ENCODE data around the gene CA6. TPM values are rescaled to one million over a fixed set of nuclear protein-coding genes. Genes with fewer than 3 reads are reported as not detected.

Gene CA6
- total and polyA plus RNA-seq, 2 experiments from 2014 or later = not detected

DNA sequence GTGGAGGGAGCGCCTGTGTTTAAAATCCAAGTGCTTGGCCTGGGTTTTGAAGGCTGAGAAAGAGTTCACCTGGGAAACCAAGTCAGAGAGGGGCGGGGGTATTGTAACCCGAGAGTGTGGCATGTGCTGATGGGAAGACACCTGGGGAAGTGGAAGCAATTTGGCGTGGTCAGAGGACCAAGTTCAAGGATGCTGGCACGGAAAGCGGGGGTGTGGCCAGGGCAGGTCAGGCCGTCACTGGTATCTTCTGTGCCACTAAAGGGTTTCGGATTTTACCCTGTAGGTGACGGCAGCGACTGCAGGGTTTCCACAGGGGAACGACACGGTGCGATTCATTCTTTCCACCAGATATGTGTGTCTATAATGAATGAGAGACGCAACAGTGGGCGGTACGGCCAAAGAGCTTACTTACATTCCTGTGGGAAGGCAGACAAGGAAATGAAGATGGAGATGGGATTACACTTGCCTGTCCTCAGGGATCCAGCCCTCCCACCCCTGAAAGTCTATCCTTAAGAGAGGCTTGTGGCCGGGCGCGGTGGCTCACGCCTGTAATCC, 31.3 kb downstream of the CA6 start:
- 86 to 90% methylated on average over 20 of the region's 20 CpGs for WGBS, 2 experiments (ENCODE audit: low coverage in 1 of 2, low lambda C conversion rate in 2 of 2, missing lambda C conversion rate in 2 of 2)
- Histone ChIP-seq H3K4me1 (ENCODE audit: insufficient read depth) (no peaks in the 10 kb centered on the region), H3K4me2 (ENCODE audit: unreplicated experiment) (no peak overlapping the region), H3K4me3 (no peak overlapping the region), H3K9me3 (ENCODE audit: low read depth) (no peaks in the 10 kb centered on the region), H3K27me3 (replicated peaks; ENCODE audit: insufficient read depth) (no peaks in the 10 kb centered on the region), H3F3A (ENCODE audit: insufficient read depth) (no peaks in the 10 kb centered on the region; the same call in 1 of the 2 replicates), H3K27ac (no peak overlapping the region), H3K79me2 (ENCODE audit: insufficient read depth) (no peaks in the 10 kb centered on the region), H3K36me3 (ENCODE audit: low read depth) (no peaks in the 10 kb centered on the region), H3K9ac (no peak overlapping the region), H3K9me2 (ENCODE audit: insufficient read depth) (no peaks in the 10 kb centered on the region), H2AFZ (no peak overlapping the region), H4K20me1 (ENCODE audit: insufficient read depth) (no peaks in the 10 kb centered on the region)
- DNase-seq = no peak
- in situ Hi-C loops (cut with MboI) = no loop called here
- TF ChIP-seq EZH2phosphoT487 (IDR thresholded peaks at IDR 0.05; ENCODE audit: insufficient read depth, low read depth) (no peak), EZH2 (IDR thresholded peaks at IDR 0.05; ENCODE audit: insufficient read depth, poor library complexity, severe bottlenecking) (no peak)

DNA sequence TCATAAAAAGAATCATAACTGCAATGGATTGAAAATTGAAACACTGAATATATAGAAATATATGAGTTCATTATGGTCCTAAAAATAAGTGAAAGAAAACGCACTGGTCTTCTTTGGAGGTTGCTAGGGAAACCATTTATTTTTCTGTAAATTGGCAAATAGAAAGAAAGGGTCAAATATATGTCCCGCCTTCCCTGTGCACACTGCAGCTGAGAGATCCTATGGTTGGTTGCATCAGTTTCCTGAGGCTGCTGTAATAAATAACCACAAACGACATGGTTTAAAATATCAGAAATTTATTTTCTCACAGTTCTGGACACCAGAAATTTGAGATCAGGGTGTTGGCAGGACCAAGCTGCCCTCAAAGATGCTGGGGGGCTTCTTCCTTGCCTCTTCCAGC, 35.0 kb downstream of the CA6 start:
- no peaks in the 10 kb centered on the region for H3K79me2 ChIP-seq (ENCODE audit: insufficient read depth)

GRCh38 chr1:8981169-8981568, 35.5 kb downstream of the CA6 start:
- TF ChIP-seq EZH2phosphoT487 (IDR thresholded peaks at IDR 0.05; ENCODE audit: insufficient read depth, low read depth) (no peak), EZH2 (IDR thresholded peaks at IDR 0.05; ENCODE audit: insufficient read depth, poor library complexity, severe bottlenecking) (no peak)
- in situ Hi-C loops (cut with MboI) = no loop called here
- DNase-seq = no peak
- Histone ChIP-seq H3K4me1 (ENCODE audit: insufficient read depth) (no peaks in the 10 kb centered on the region), H3K9ac (no peak overlapping the region), H3K27ac (no peak overlapping the region), H3K4me2 (ENCODE audit: unreplicated experiment) (no peak overlapping the region), H3K9me3 (ENCODE audit: low read depth) (no peaks in the 10 kb centered on the region), H3K4me3 (no peak overlapping the region), H4K20me1 (ENCODE audit: insufficient read depth) (no peaks in the 10 kb centered on the region), H3K36me3 (ENCODE audit: low read depth) (no peaks in the 10 kb centered on the region), H3K27me3 (replicated peaks; ENCODE audit: insufficient read depth) (no peaks in the 10 kb centered on the region), H2AFZ (no peak overlapping the region), H3K79me2 (ENCODE audit: insufficient read depth) (no peaks in the 10 kb centered on the region), H3F3A (ENCODE audit: insufficient read depth) (peaks cover 9% of the 10 kb centered on the region), H3K9me2 (ENCODE audit: insufficient read depth) (no peaks in the 10 kb centered on the region)
- 39 to 64% methylated on average over 2 of the region's 2 CpGs for WGBS, 2 experiments (ENCODE audit: low coverage in 1 of 2, low lambda C conversion rate in 2 of 2, missing lambda C conversion rate in 2 of 2)

More for the DNA sequence above, 35.0 kb downstream of the CA6 start:
- H3K4me2 ChIP-seq (ENCODE audit: unreplicated experiment) = no peak overlapping the region
- no peak overlapping the region for H3K4me3 ChIP-seq
- TF ChIP-seq EZH2phosphoT487 (IDR thresholded peaks at IDR 0.05; ENCODE audit: insufficient read depth, low read depth) (no peak), EZH2 (IDR thresholded peaks at IDR 0.05; ENCODE audit: insufficient read depth, poor library complexity, severe bottlenecking) (no peak)
- no peak for DNase-seq
- H3K27me3 ChIP-seq (replicated peaks; ENCODE audit: insufficient read depth) = no peaks in the 10 kb centered on the region
- 49 to 53% methylated on average over 3 of the region's 3 CpGs for WGBS, 2 experiments (ENCODE audit: low coverage in 1 of 2, low lambda C conversion rate in 2 of 2, missing lambda C conversion rate in 2 of 2)
- H4K20me1 ChIP-seq (ENCODE audit: insufficient read depth) = no peaks in the 10 kb centered on the region
- no peak overlapping the region for H3K27ac ChIP-seq
- no peaks in the 10 kb centered on the region for H3K4me1 ChIP-seq (ENCODE audit: insufficient read depth)
- H3F3A ChIP-seq (ENCODE audit: insufficient read depth) = peaks cover 5% of the 10 kb centered on the region
- H3K9ac ChIP-seq = no peak overlapping the region
- no peaks in the 10 kb centered on the region for H3K9me3 ChIP-seq (ENCODE audit: low read depth)
- in situ Hi-C loops (cut with MboI) = no loop called here
- no peaks in the 10 kb centered on the region for H3K36me3 ChIP-seq (ENCODE audit: low read depth)
- no peak overlapping the region for H2AFZ ChIP-seq
- no peaks in the 10 kb centered on the region for H3K9me2 ChIP-seq (ENCODE audit: insufficient read depth)

- in situ Hi-C loops (cut with MboI) = no loop called here
Measured at GRCh38 chr1:8984203-8984602, 38.5 kb downstream of the CA6 start.

More at GRCh38 chr1:8984203-8984602, 38.5 kb downstream of the CA6 start:
- Histone ChIP-seq H3K9me2 (ENCODE audit: insufficient read depth) (no peaks in the 10 kb centered on the region), H3K27me3 (replicated peaks; ENCODE audit: insufficient read depth) (no peaks in the 10 kb centered on the region), H3K9ac (no peak overlapping the region), H3K27ac (no peak overlapping the region), H3K4me2 (ENCODE audit: unreplicated experiment) (no peak overlapping the region), H3K4me1 (ENCODE audit: insufficient read depth) (peaks cover 8% of the 10 kb centered on the region; the same call in 1 of the 2 replicates), H4K20me1 (ENCODE audit: insufficient read depth) (no peaks in the 10 kb centered on the region), H3K79me2 (ENCODE audit: insufficient read depth) (no peaks in the 10 kb centered on the region), H3K36me3 (ENCODE audit: low read depth) (no peaks in the 10 kb centered on the region), H3K4me3 (no peak overlapping the region), H2AFZ (no peak overlapping the region), H3K9me3 (ENCODE audit: low read depth) (no peaks in the 10 kb centered on the region), H3F3A (ENCODE audit: insufficient read depth) (peaks cover 14% of the 10 kb centered on the region)
- DNase-seq = no peak
- WGBS, 2 experiments (ENCODE audit: low coverage in 1 of 2, low lambda C conversion rate in 2 of 2, missing lambda C conversion rate in 2 of 2) = 51 to 64% methylated on average over 2 of the region's 2 CpGs
- no peak for TF ChIP-seq EZH2 (IDR thresholded peaks at IDR 0.05; ENCODE audit: insufficient read depth, poor library complexity, severe bottlenecking)
- TF ChIP-seq EZH2phosphoT487 (IDR thresholded peaks at IDR 0.05; ENCODE audit: insufficient read depth, low read depth) = no peak
